Measurements from ENCODE around the gene GZF1. TPM values are rescaled to one million over a fixed set of nuclear protein-coding genes. Genes with fewer than 3 reads are reported as not detected.

Gene GZF1
- total RNA-seq, 1 experiment from 2014 or later = 17.0 TPM

DNA sequence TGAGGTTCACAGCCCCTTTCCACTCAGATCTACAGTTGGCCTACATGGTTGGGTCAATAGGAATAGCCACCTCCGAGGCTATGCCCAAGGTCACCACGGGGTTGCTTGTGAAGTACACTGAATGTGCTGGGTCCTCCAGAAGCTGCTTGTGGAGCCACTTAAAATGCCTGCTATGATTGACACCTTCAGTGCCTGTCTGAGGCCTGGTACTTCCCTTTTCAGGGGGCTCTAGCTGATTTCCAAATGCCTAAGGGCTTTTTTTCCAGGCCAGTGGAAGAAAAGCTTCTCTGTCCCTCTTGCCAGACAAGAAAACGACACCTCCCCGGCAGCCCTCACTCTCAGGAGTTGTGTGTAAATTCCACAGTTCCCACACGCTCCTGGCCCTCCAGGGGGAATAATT, 17.6 kb upstream of the GZF1 start:
- Mint-ChIP-seq H3K36me3 (ENCODE audit: insufficient read depth in 1 of 3, low read depth in 3 of 3) (no peaks in the 10 kb centered on the region), H3K27ac (no peak overlapping the region; a peak in 2 of 7 replicates), H3K27me3 (ENCODE audit: low read depth) (peaks cover 2% of the 10 kb centered on the region; the same call in 1 of the 2 replicates), H3K4me3 (no peak overlapping the region), H3K4me1 (peaks cover 14 to 17% of the 10 kb centered on the region in 2 experiments), H3K9me3 (peaks cover 2 to 4% of the 10 kb centered on the region in 2 experiments; a peak in 2 of 5 replicates)
- no peak overlapping the region for H2BK12ac ChIP-seq (ENCODE audit: insufficient read length, low read depth, low read length)
- no peak overlapping the region for H4K8ac ChIP-seq (replicated peaks; ENCODE audit: insufficient read length, low read depth, low read length)
- no peak overlapping the region for H2AK5ac ChIP-seq (ENCODE audit: insufficient read length, low read length)
- peaks cover under 1% of the 10 kb centered on the region for H3K23me2 ChIP-seq (ENCODE audit: insufficient read length, low read depth, low read length, poor library complexity, severe bottlenecking)
- H3K79me1 ChIP-seq (ENCODE audit: insufficient read depth, low read depth, low read length, poor library complexity, severe bottlenecking) = no peaks in the 10 kb centered on the region
- H3K18ac ChIP-seq (ENCODE audit: insufficient read length, low read depth, low read length) = no peak overlapping the region
- no peak for DNase-seq
- no peak overlapping the region for H4K91ac ChIP-seq (ENCODE audit: insufficient read length, low read depth, low read length)
- H4K5ac ChIP-seq (ENCODE audit: insufficient read length, low read depth, low read length) = no peak overlapping the region
- H3K4me2 ChIP-seq (ENCODE audit: insufficient read depth, insufficient read length, low read length) = no peak overlapping the region
- H2BK120ac ChIP-seq (ENCODE audit: low read depth, low read length, poor library complexity, severe bottlenecking) = no peak overlapping the region
- H3K9ac ChIP-seq (ENCODE audit: extremely low read depth, insufficient read length, low read length) = no peak overlapping the region
- no peaks in the 10 kb centered on the region for H3K79me2 ChIP-seq (ENCODE audit: insufficient read depth, low read length)
- no peak overlapping the region for H3K23ac ChIP-seq (ENCODE audit: insufficient read length, low read depth, low read length)
- TF ChIP-seq, protein P1, sequence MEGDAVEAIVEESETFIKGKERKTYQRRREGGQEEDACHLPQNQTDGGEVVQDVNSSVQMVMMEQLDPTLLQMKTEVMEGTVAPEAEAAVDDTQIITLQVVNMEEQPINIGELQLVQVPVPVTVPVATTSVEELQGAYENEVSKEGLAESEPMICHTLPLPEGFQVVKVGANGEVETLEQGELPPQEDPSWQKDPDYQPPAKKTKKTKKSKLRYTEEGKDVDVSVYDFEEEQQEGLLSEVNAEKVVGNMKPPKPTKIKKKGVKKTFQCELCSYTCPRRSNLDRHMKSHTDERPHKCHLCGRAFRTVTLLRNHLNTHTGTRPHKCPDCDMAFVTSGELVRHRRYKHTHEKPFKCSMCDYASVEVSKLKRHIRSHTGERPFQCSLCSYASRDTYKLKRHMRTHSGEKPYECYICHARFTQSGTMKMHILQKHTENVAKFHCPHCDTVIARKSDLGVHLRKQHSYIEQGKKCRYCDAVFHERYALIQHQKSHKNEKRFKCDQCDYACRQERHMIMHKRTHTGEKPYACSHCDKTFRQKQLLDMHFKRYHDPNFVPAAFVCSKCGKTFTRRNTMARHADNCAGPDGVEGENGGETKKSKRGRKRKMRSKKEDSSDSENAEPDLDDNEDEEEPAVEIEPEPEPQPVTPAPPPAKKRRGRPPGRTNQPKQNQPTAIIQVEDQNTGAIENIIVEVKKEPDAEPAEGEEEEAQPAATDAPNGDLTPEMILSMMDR (conservative IDR thresholded peaks at IDR 0.05) = no peak
- H2AFZ ChIP-seq (ENCODE audit: low read length) = no peak overlapping the region
- no peak overlapping the region for H3K56ac ChIP-seq (ENCODE audit: insufficient read length, low read depth, low read length)
- peaks cover 1% of the 10 kb centered on the region; the same call in 1 of the 2 replicates for H3K4me1 ChIP-seq (ENCODE audit: insufficient read depth, low read length)
- no peak overlapping the region for H2BK20ac ChIP-seq (ENCODE audit: low read depth, low read length, poor library complexity, severe bottlenecking)
- H2BK15ac ChIP-seq (ENCODE audit: low read depth, low read length) = no peak overlapping the region
- WGBS (ENCODE audit: extremely low coverage, insufficient read length, low lambda C conversion rate) = no CpG with 5 or more reads among the region's 5 CpGs
- H4K20me1 ChIP-seq (ENCODE audit: control insufficient read depth, insufficient read depth, insufficient read length) = no peaks in the 10 kb centered on the region
- H3K4ac ChIP-seq (ENCODE audit: low read depth, low read length) = no peak overlapping the region
- H3K27ac ChIP-seq (ENCODE audit: insufficient read length, low read depth, low read length) = no peak overlapping the region
- H3K14ac ChIP-seq (ENCODE audit: insufficient read depth, low read length) = no peak overlapping the region
- no peak overlapping the region for H3T11ph ChIP-seq (ENCODE audit: low read length)
- H2BK5ac ChIP-seq (ENCODE audit: insufficient read length, low read length) = no peak overlapping the region
- H3K9me3 ChIP-seq (ENCODE audit: control insufficient read depth, low read depth, low read length) = no peaks in the 10 kb centered on the region
- no peaks in the 10 kb centered on the region for H3K27me3 ChIP-seq (ENCODE audit: insufficient read depth, low read length)
